HG03139 (cell line): ENCODE results near the gene CENPX.
"Not testable (repeated sequence)": the region's sequence is repeated elsewhere in the genome, so short reads cannot be mapped to it uniquely, and the experiment has no call there.

Experiments
- ATAC-seq: cut with Tn5 transposase; IDR thresholded peaks from one replicate; pipeline ENCODE4 v1.9.1; 2021; ENCODE audit not compliant: unreplicated experiment

The CENPX gene

GRCh38 chr17:81981511-81981910 is 41.2 kb downstream of the CENPX start:
- not testable (repeated sequence) for ATAC-seq

GRCh38 chr17:81980707-81981343 is 41.9 kb downstream of the CENPX start:
- ATAC-seq, result no peak

GRCh38 chr17:81980122-81980521 is 42.6 kb downstream of the CENPX start:
- no peak for ATAC-seq

- no peak for ATAC-seq
Measured at GRCh38 chr17:81978524-81979298, 44.0 kb downstream of the CENPX start.

GRCh38 chr17:81977211-81977808 is 45.4 kb downstream of the CENPX start, which contains the start of gene ASPSCR1:
ASPSCR1 (plus strand) TSS chr17:81977629; CDS start chr17:81977647, 18 bp downstream.
- peak; percentile 60 for ATAC-seq

GRCh38 chr17:81976332-81977210 is 46.1 kb downstream of the CENPX start:
- no peak for ATAC-seq

- ATAC-seq, result no peak
Measured at GRCh38 chr17:81973432-81973831, 49.2 kb downstream of the CENPX start.

- ATAC-seq, result no peak
Measured at GRCh38 chr17:81968850-81969812, 53.5 kb downstream of the CENPX start.
